IPS DF 19.7 (cell line): ENCODE data around the gene CALM3.
"Not testable (repeated sequence)": the region's sequence is repeated elsewhere in the genome, so short reads cannot be mapped to it uniquely, and the experiment has no call there.

Experiments used
- DNase-seq: peaks from one replicate; pipeline ENCODE4 v3.0.0-alpha.2; 2013; ENCODE audit warnings: low read depth, low spot score

CALM3 gene

GRCh38 chr19:46601318-46602224, at the start of gene CALM3:
CALM3 (plus strand) TSS chr19:46601330; CDS start chr19:46601435, 105 bp downstream.
- no peak for DNase-seq

GRCh38 chr19:46552891-46553290, 48.2 kb upstream of the CALM3 start:
- no peak for DNase-seq

- no peak for DNase-seq
Measured at GRCh38 chr19:46554161-46554560, 47.0 kb upstream of the CALM3 start.

- DNase-seq = no peak
Measured at GRCh38 chr19:46555628-46556280, 45.4 kb upstream of the CALM3 start.

GRCh38 chr19:46556471-46556870, 44.7 kb upstream of the CALM3 start:
- not testable (repeated sequence) for DNase-seq

- no peak for DNase-seq
Measured at GRCh38 chr19:46559203-46559602, 41.9 kb upstream of the CALM3 start.

GRCh38 chr19:46559675-46560074, 41.5 kb upstream of the CALM3 start:
- DNase-seq = not testable (repeated sequence)

- no peak for DNase-seq
Measured at GRCh38 chr19:46564701-46565100, 36.4 kb upstream of the CALM3 start.

GRCh38 chr19:46571495-46571894, 29.6 kb upstream of the CALM3 start:
- peak; percentile 73 for DNase-seq

- DNase-seq = no peak
Measured at GRCh38 chr19:46573679-46574498, 27.2 kb upstream of the CALM3 start.

- DNase-seq = no peak
Measured at GRCh38 chr19:46574533-46574932, 26.6 kb upstream of the CALM3 start.

- no peak for DNase-seq
Measured at GRCh38 chr19:46578450-46578849, 22.7 kb upstream of the CALM3 start.

GRCh38 chr19:46579361-46579879, 21.7 kb upstream of the CALM3 start:
- DNase-seq = no peak

- DNase-seq = no peak
Measured at GRCh38 chr19:46580247-46580646, 20.9 kb upstream of the CALM3 start.

GRCh38 chr19:46585539-46585938, 15.6 kb upstream of the CALM3 start:
- DNase-seq = no peak

GRCh38 chr19:46586294-46586693, 14.8 kb upstream of the CALM3 start:
- DNase-seq = no peak

- DNase-seq = no peak
Measured at GRCh38 chr19:46587861-46588260, 13.3 kb upstream of the CALM3 start.

- no peak for DNase-seq
Measured at GRCh38 chr19:46591254-46591653, 9.9 kb upstream of the CALM3 start.

- no peak for DNase-seq
Measured at GRCh38 chr19:46591870-46592269, 9.3 kb upstream of the CALM3 start.

GRCh38 chr19:46596008-46596407, 5.1 kb upstream of the CALM3 start:
- no peak for DNase-seq

GRCh38 chr19:46598372-46598917, 2.7 kb upstream of the CALM3 start:
- no peak for DNase-seq
